ENCODE data around the gene COPZ2.

GRCh38 chr17:48022901-48023300, 14.7 kb downstream of the COPZ2 start:
- no peak for TF ChIP-seq ZNF274 (IDR thresholded peaks at IDR 0.05; ENCODE audit: low read depth, low read length)
- no peak for TF ChIP-seq YY1 (IDR thresholded peaks at IDR 0.05; ENCODE audit: insufficient read depth, insufficient read length)

All from NT2/D1 (cell line).